ENCODE data around the gene OR2L8.

OR2L8 gene

GRCh38 chr1:247992986-247993385 is 44.3 kb downstream of the OR2L8 start:
- no peak for DNase-seq (ENCODE audit: low spot score)

- no peak for DNase-seq (ENCODE audit: low spot score)
Measured at GRCh38 chr1:247998811-247999210, 50.2 kb downstream of the OR2L8 start.

Data from germinal center (tissue), 1 donor.